HepG2 (cell line): Measurements from ENCODE around the gene TPRG1L. TPM values are rescaled to one million over a fixed set of nuclear protein-coding genes. Genes with fewer than 3 reads are reported as not detected.

Experiments
- ATAC-seq: fragments of 200-7000 bp; cut with Tn5 transposase; 3 replicates; pipeline ENCODE4 v1.9.1; 2020; ENCODE audit warnings: mild to moderate bottlenecking, moderate library complexity
- BruUV-seq: library from RNA; stranded (reverse); fragments of 400-500 nt; replicated peaks from 2 replicates; lab custom pipeline; 2021; lab: Mats Ljungman, UMichigan
- CTCF ChIA-PET: fragments of 300-600 bp; formaldehyde crosslinking; extraction: SDS; loops from one replicate; lab custom pipeline; 2021; ENCODE audit warnings: low total read pairs, inconsistent platforms, low intra/inter-chr PET ratio; lab: Yijun Ruan, JAX
- POLR2A ChIA-PET: fragments of 350-600 bp; sonication (Branson Sonifier 250); formaldehyde crosslinking; loops from one replicate; lab custom pipeline; 2020; ENCODE audit warnings: antibody characterized with exemption, inconsistent platforms; lab: Yijun Ruan, JAX
- DNase-seq: peaks from one replicate; pipeline ENCODE4 v3.0.0-alpha.2; 2015; ENCODE audit warnings: low spot score
- FAIRE-seq: peaks from 3 replicates; lab custom pipeline; 2011; peaks lifted over from hg19 to GRCh38; lab: Jason Lieb, UNC
- H2AFZ ChIP-seq: one replicate; pipeline ENCODE4 v1.6.1; 2011; ENCODE audit warnings: low read length, inconsistent platforms
- H3K27ac ChIP-seq: fragments of 300-600 bp; 3 replicates; pipeline ENCODE4 v1.8.0; 2011; ENCODE audit warnings: mixed run types, mild to moderate bottlenecking, mixed read lengths, low read length, inconsistent platforms; ENCODE audit not compliant: insufficient read depth; ENCODE audit errors: extremely low read length
- H3K27me3 ChIP-seq, 2 experiments: fragments of 200-600 bp in 1 of 2; 2 replicates in 1 of 2; 3 replicates in 1 of 2; pipeline versions ENCODE4 v1.6.0 to v1.8.0; 2011; ENCODE audit warnings: low read length in 2 of 2, mild to moderate bottlenecking in 2 of 2, moderate library complexity in 2 of 2, inconsistent platforms in 1 of 2; ENCODE audit not compliant: insufficient read depth in 2 of 2, control insufficient read depth in 1 of 2
- H3K36me3 ChIP-seq, 2 experiments: fragments of 200-600 bp in 1 of 2; replicated peaks in 1 of 2; 2 replicates in 1 of 2; 3 replicates in 1 of 2; pipeline versions ENCODE4 v1.5.1 to v1.8.0; 2011; ENCODE audit warnings: low read length in 2 of 2, inconsistent platforms in 1 of 2; ENCODE audit not compliant: insufficient read depth in 2 of 2, control insufficient read depth in 1 of 2
- H3K4me1 ChIP-seq: 2 replicates; pipeline ENCODE4 v1.5.1; 2012; ENCODE audit warnings: low read length, inconsistent platforms; ENCODE audit not compliant: insufficient read depth
- H3K4me2 ChIP-seq: 2 replicates; pipeline ENCODE4 v1.6.0; 2011; ENCODE audit warnings: low read depth, low read length, inconsistent platforms
- H3K4me3 ChIP-seq, 3 experiments: fragments of 200-600 bp in 1 of 3; sonication (generic), shearing (Covaris generic) in 1 of 3; replicated peaks in 1 of 3; 2 replicates each; pipeline ENCODE4 v1.5.1; 2011 to 2016; ENCODE audit warnings: low read length in 3 of 3, inconsistent platforms in 2 of 3, low read depth in 2 of 3, mild to moderate bottlenecking in 2 of 3, control low read depth in 1 of 3, mixed read lengths in 1 of 3; ENCODE audit not compliant: insufficient read depth in 1 of 3
- H3K79me2 ChIP-seq: one replicate; pipeline ENCODE4 v1.6.1; 2011; ENCODE audit warnings: low read length, inconsistent platforms; ENCODE audit not compliant: insufficient read depth
- H3K9ac ChIP-seq: 2 replicates; pipeline ENCODE4 v1.6.0; 2011; ENCODE audit warnings: mild to moderate bottlenecking, low read depth, low read length, inconsistent platforms; ENCODE audit not compliant: insufficient read depth
- H3K9me3 ChIP-seq: 2 replicates; pipeline ENCODE4 v1.5.1; 2012; ENCODE audit warnings: mild to moderate bottlenecking, low read length
- H4K20me1 ChIP-seq: 2 replicates; pipeline ENCODE4 v1.6.0; 2011; ENCODE audit warnings: inconsistent platforms, mild to moderate bottlenecking, low read length, moderate library complexity; ENCODE audit not compliant: insufficient read depth
- CAMTA2 ChIP-seq: sonication (generic); formaldehyde crosslinking; IDR thresholded peaks from 2 replicates; pipeline ENCODE4 v1.4.0; 2020; ENCODE audit warnings: mild to moderate bottlenecking, missing genetic modification reagents, borderline replicate concordance
- MBD4 ChIP-seq: IDR thresholded peaks from 2 replicates; pipeline ENCODE4 v1.6.1; 2012; ENCODE audit warnings: low read length, inconsistent platforms, borderline replicate concordance
- MTA3 ChIP-seq: sonication (generic); formaldehyde crosslinking; IDR thresholded peaks from 2 replicates; pipeline ENCODE4 v1.4.0; 2020; ENCODE audit warnings: missing genetic modification reagents
- NR2F6 ChIP-seq, 2 experiments: IDR thresholded peaks; 2 replicates each; pipeline ENCODE4 v1.6.1; 2016; ENCODE audit warnings: antibody characterized with exemption in 1 of 2, mild to moderate bottlenecking in 1 of 2
- ZNF777 ChIP-seq: sonication (generic); formaldehyde crosslinking; IDR thresholded peaks from 2 replicates; pipeline ENCODE4 v1.4.0; 2020; ENCODE audit warnings: missing genetic modification reagents
- ZNF839 ChIP-seq: sonication (generic); formaldehyde crosslinking; IDR thresholded peaks from 2 replicates; pipeline ENCODE4 v1.4.0; 2020; ENCODE audit warnings: missing genetic modification reagents, mild to moderate bottlenecking, borderline replicate concordance
- ZSCAN29 ChIP-seq: sonication (generic); formaldehyde crosslinking; conservative IDR thresholded peaks from 2 replicates; pipeline ENCODE4 v1.4.0; 2020; ENCODE audit warnings: mild to moderate bottlenecking, missing genetic modification reagents
- WGBS: methylation state at CpG from one replicate; pipeline ENCODE4 v1.1.6; 2017; ENCODE audit warnings: low lambda C conversion rate; 5-methylcytosine and 5-hydroxymethylcytosine counted together
- in situ Hi-C: cut with HindIII; loops from 2 replicates; pipeline ENCODE4 v1.10.0; 2017; ENCODE audit warnings: low pct_unique_long_range_greater_than_20kb; ENCODE audit not compliant: extremely low pct_ligation_motif_present
- intact Hi-C: fragments of 100-400 bp; cut with micrococcal nuclease; formaldehyde crosslinking; loops from one replicate; pipeline ENCODE4 v1.10.0; 2022; ENCODE audit not compliant: unreplicated experiment
- polyA plus RNA-seq, 8 experiments: library from polyadenylated mRNA; depleted of rRNA in 3 of 8; stranded (reverse) in 7 of 8; unstranded in 1 of 8; fragments of >200 nt; fragmentation: Illumina TruSeq in 4 of 8; extraction: Trizol in 4 of 8; gene quantifications; 2 replicates each; pipeline versions ENCODE4 v1.2.1 to v1.2.3, GENCODE V29; 2011 to 2016; ENCODE audit warnings: low read depth in 4 of 8, missing spikeins in 1 of 8, mixed read lengths in 1 of 8; ENCODE audit not compliant: insufficient read depth in 1 of 8
- total RNA-seq, 5 experiments: library from RNA; depleted of rRNA; stranded (reverse); fragments of >200 nt; fragmentation: Illumina TruSeq; extraction: Trizol; gene quantifications; 2 replicates each; pipeline ENCODE4 v1.2.3, GENCODE V29; 2016; ENCODE audit warnings: low read depth in 1 of 5
- TF ChIP-seq, protein P1 (sequence below): IDR thresholded peaks from 2 replicates; pipeline ENCODE4 v1.6.1; 2016; ENCODE audit warnings: missing compliant biosample characterization, missing genetic modification reagents, borderline replicate concordance
- TF ChIP-seq, protein P2 (sequence below): sonication (generic); formaldehyde crosslinking; IDR thresholded peaks from 2 replicates; pipeline ENCODE4 v1.4.0; 2020; ENCODE audit warnings: missing genetic modification reagents
- TF ChIP-seq, protein P3 (sequence below): sonication (generic); formaldehyde crosslinking; IDR thresholded peaks from 2 replicates; pipeline ENCODE4 v1.9.0; 2021; ENCODE audit warnings: missing genetic modification reagents, mild to moderate bottlenecking, borderline replicate concordance
- TF ChIP-seq, protein P4 (sequence below): sonication (generic); formaldehyde crosslinking; IDR thresholded peaks from 2 replicates; pipeline ENCODE4 v1.4.0; 2020; ENCODE audit warnings: missing genetic modification reagents

The TPRG1L gene
- total and polyA plus RNA-seq, 2 of the 13 experiments (the other 11 are each of a cell fraction or from before 2014, with no cell fraction given): 21.3 to 37.4 TPM

DNA sequence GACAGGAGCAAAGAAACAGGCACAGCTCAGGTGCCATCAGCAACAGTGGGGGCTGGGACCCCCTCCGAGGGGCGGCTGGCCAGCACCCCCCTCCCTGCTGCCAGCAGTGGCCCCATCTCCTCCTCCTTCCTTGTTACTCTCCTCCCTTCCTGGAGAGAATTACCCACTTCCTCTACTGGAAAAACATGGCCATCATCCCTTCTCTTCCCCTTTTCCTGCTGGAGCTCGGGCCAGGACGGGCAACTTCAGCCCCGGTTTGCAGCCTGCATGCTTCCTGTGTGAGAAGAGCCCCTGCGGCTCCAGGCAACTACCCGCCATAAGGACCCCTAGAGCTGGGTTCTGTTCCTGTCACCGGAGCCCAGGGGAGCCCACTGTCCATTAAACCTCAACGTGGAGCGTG is 31.1 kb upstream of the TPRG1L start:
- intact Hi-C loops: no loop called here
- Histone ChIP-seq H3K4me1 (peaks cover 29% of the 10 kb centered on the region), H3K27me3 (peaks cover 27 to 83% of the 10 kb centered on the region in 2 experiments)
- TF ChIP-seq CAMTA2 (CRISPR knock-in tag): no peak
- TF ChIP-seq ZNF777 (CRISPR knock-in tag): no peak
- TF ChIP-seq, all 625 proteins: peak for 0
- ATAC-seq (no peak), DNase-seq (no peak), FAIRE-seq (no peak)
- no TSS peak for BruUV-seq
- H3K79me2 ChIP-seq: no peaks in the 10 kb centered on the region
- H3K9me3 ChIP-seq: no peaks in the 10 kb centered on the region
- no peak overlapping the region for H3K27ac ChIP-seq
- H3K9ac ChIP-seq: no peak overlapping the region
- no peak overlapping the region for H3K4me2 ChIP-seq
- H4K20me1 ChIP-seq: no peaks in the 10 kb centered on the region; the same call in 1 of the 2 replicates
- no peak overlapping the region for H3K4me3 ChIP-seq
- POLR2A ChIA-PET: no interaction called here
- CTCF ChIA-PET: no interaction called here
- 23% methylated on average over 10 of the region's 10 CpGs for WGBS
- H2AFZ ChIP-seq: no peak overlapping the region
- no peaks in the 10 kb centered on the region for H3K36me3 ChIP-seq
- in situ Hi-C loops: no loop called here

DNA sequence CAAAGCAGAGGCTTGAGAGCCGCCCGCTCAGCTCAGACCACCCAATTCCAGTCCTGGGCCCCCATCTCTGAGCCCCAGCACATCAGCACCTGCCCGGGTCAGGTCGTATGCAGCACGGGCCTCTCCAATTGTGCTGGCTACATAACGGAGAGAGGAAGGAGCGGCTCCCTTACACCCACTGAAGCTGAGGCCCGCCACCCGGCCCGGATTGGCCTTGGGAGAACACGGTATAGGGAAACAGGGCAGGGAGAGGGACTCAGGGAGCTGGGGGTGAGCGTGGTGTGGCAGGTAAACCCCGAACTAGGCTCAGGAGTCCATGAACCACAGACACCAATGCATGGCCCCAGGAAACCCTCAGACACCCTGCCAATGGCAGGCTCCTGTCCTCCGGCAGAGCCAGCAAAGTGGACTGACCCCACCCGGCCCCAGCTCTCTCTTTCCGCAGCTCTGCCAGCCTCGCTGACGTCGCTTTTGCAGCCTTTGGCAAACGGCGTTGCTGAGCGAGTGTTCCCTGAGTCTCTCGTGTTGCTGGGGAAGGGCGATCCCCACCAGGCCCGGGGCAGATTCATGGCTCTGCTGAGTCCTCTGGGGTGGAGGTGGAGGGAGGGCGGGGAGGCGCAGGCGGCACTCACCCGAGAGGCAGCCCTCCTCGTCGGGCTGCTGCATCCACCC is 30.0 kb upstream of the TPRG1L start:
- H3K36me3 ChIP-seq: no peaks in the 10 kb centered on the region
- intact Hi-C loops: no loop called here
- no peak overlapping the region for H2AFZ ChIP-seq
- no peak overlapping the region for H3K4me2 ChIP-seq
- H3K4me3 ChIP-seq: no peak overlapping the region
- H3K27ac ChIP-seq: no peak overlapping the region
- H3K9ac ChIP-seq: no peak overlapping the region
- FAIRE-seq: no peak
- H3K4me1 ChIP-seq: peaks cover 23% of the 10 kb centered on the region
- BruUV-seq: no TSS peak
- no peak for DNase-seq
- ATAC-seq: no peak
- peaks cover 35 to 83% of the 10 kb centered on the region in 2 experiments for H3K27me3 ChIP-seq
- ChIA-PET POLR2A (no interaction called here), CTCF (no interaction called here)
- 29% methylated on average over 11 of the region's 31 CpGs for WGBS
- in situ Hi-C loops: no loop called here
- no peaks in the 10 kb centered on the region for H3K79me2 ChIP-seq
- H4K20me1 ChIP-seq: no peaks in the 10 kb centered on the region; the same call in 1 of the 2 replicates
- no peaks in the 10 kb centered on the region for H3K9me3 ChIP-seq
- TF ChIP-seq, protein P1, sequence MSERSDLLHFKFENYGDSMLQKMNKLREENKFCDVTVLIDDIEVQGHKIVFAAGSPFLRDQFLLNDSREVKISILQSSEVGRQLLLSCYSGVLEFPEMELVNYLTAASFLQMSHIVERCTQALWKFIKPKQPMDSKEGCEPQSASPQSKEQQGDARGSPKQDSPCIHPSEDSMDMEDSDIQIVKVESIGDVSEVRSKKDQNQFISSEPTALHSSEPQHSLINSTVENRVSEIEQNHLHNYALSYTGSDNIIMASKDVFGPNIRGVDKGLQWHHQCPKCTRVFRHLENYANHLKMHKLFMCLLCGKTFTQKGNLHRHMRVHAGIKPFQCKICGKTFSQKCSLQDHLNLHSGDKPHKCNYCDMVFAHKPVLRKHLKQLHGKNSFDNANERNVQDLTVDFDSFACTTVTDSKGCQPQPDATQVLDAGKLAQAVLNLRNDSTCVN (CRISPR knock-in tag): no peak
- TF ChIP-seq, protein P2, sequence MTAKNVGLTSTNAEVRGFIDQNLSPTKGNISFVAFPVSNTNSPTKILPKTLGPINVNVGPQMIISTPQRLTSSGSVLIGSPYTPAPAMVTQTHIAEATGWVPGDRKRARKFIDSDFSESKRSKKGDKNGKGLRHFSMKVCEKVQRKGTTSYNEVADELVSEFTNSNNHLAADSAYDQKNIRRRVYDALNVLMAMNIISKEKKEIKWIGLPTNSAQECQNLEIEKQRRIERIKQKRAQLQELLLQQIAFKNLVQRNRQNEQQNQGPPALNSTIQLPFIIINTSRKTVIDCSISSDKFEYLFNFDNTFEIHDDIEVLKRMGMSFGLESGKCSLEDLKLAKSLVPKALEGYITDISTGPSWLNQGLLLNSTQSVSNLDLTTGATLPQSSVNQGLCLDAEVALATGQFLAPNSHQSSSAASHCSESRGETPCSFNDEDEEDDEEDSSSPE (CRISPR knock-in tag): no peak
- no peak for TF ChIP-seq ZNF839
- TF ChIP-seq, protein P3, sequence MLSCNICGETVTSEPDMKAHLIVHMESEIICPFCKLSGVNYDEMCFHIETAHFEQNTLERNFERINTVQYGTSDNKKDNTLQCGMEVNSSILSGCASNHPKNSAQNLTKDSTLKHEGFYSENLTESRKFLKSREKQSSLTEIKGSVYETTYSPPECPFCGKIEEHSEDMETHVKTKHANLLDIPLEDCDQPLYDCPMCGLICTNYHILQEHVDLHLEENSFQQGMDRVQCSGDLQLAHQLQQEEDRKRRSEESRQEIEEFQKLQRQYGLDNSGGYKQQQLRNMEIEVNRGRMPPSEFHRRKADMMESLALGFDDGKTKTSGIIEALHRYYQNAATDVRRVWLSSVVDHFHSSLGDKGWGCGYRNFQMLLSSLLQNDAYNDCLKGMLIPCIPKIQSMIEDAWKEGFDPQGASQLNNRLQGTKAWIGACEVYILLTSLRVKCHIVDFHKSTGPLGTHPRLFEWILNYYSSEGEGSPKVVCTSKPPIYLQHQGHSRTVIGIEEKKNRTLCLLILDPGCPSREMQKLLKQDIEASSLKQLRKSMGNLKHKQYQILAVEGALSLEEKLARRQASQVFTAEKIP: no peak
- TF ChIP-seq NR2F6 (IDR thresholded peaks at IDR 0.05): no peak
- no peak for TF ChIP-seq NR2F6 (CRISPR knock-in tag; IDR thresholded peaks at IDR 0.05)
- TF ChIP-seq, protein P4, sequence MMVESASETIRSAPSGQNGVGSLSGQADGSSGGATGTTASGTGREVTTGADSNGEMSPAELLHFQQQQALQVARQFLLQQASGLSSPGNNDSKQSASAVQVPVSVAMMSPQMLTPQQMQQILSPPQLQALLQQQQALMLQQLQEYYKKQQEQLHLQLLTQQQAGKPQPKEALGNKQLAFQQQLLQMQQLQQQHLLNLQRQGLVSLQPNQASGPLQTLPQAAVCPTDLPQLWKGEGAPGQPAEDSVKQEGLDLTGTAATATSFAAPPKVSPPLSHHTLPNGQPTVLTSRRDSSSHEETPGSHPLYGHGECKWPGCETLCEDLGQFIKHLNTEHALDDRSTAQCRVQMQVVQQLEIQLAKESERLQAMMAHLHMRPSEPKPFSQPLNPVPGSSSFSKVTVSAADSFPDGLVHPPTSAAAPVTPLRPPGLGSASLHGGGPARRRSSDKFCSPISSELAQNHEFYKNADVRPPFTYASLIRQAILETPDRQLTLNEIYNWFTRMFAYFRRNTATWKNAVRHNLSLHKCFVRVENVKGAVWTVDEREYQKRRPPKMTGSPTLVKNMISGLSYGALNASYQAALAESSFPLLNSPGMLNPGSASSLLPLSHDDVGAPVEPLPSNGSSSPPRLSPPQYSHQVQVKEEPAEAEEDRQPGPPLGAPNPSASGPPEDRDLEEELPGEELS (CRISPR knock-in tag): no peak
- TF ChIP-seq MTA3 (CRISPR knock-in tag): no peak
- TF ChIP-seq ZSCAN29: no peak
- TF ChIP-seq MBD4: no peak
